Endothelial cell of umbilical vein (primary cell): ENCODE measurements around the gene PGAM1. TPM values are rescaled to one million over a fixed set of nuclear protein-coding genes. Genes with fewer than 3 reads are reported as not detected.
"Not testable (repeated sequence)": the region's sequence is repeated elsewhere in the genome, so short reads cannot be mapped to it uniquely, and the experiment has no call there.

ENCODE experiments used
- BruUV-seq: library from RNA; stranded (reverse); fragments of 400-500 nt; replicated peaks from 2 replicates; lab custom pipeline; 2021; lab: Mats Ljungman, UMichigan
- CTCF ChIA-PET: fragments of 300-600, 350-600 bp; sonication (Branson Sonifier 250); formaldehyde crosslinking; loops from one replicate; lab custom pipeline; 2021; ENCODE audit warnings: antibody characterized with exemption, inconsistent platforms; lab: Charles Lee
- POLR2A ChIA-PET: fragments of 300-600, 350-600 bp; sonication (Branson Sonifier 250); formaldehyde crosslinking; loops from one replicate; lab custom pipeline; 2021; ENCODE audit warnings: antibody characterized with exemption, inconsistent platforms; lab: Charles Lee
- DNase-seq: peaks from one replicate; pipeline ENCODE4 v3.0.0-alpha.2; 2011; ENCODE audit warnings: low read depth, low spot score
- FAIRE-seq: peaks from 2 replicates; lab custom pipeline; 2011; peaks lifted over from hg19 to GRCh38; lab: Jason Lieb, UNC
- H2AFZ ChIP-seq: 2 replicates; pipeline ENCODE4 v1.6.0; 2012; ENCODE audit warnings: low read depth, low read length, control low read depth, inconsistent platforms
- H3K27ac ChIP-seq: 2 replicates; pipeline ENCODE4 v1.5.1; 2011; ENCODE audit warnings: low read depth, mild to moderate bottlenecking, control low read depth, low read length, moderate library complexity; ENCODE audit not compliant: insufficient read depth
- H3K27me3 ChIP-seq, 2 experiments: 2 replicates each; pipeline versions ENCODE4 v1.6.0 to v1.6.1; 2011; ENCODE audit warnings: low read length in 2 of 2, mixed read lengths in 1 of 2; ENCODE audit not compliant: control insufficient read depth in 2 of 2, insufficient read depth in 2 of 2
- H3K36me3 ChIP-seq, 2 experiments: 2 replicates in 1 of 2; 3 replicates in 1 of 2; pipeline ENCODE4 v1.5.1; 2011; ENCODE audit warnings: low read length in 2 of 2, mild to moderate bottlenecking in 1 of 2, moderate library complexity in 1 of 2; ENCODE audit not compliant: control insufficient read depth in 2 of 2, insufficient read depth in 2 of 2; ENCODE audit errors: extremely low read depth in 1 of 2
- H3K4me1 ChIP-seq: 3 replicates; pipeline ENCODE4 v1.5.1; 2011; ENCODE audit warnings: mild to moderate bottlenecking, low read length; ENCODE audit not compliant: control insufficient read depth, insufficient read depth; ENCODE audit errors: extremely low read depth
- H3K4me2 ChIP-seq: 2 replicates; pipeline ENCODE4 v1.6.1; 2011; ENCODE audit warnings: low read length, control low read depth, mixed read lengths; ENCODE audit not compliant: insufficient read depth
- H3K4me3 ChIP-seq, 3 experiments: fragments of 200-600 bp in 1 of 3; sonication (generic), shearing (Covaris generic) in 1 of 3; replicated peaks in 1 of 3; 2 replicates each; pipeline ENCODE4 v1.5.1; 2011 to 2016; ENCODE audit warnings: control low read depth in 3 of 3, low read length in 3 of 3, mild to moderate bottlenecking in 2 of 3, inconsistent platforms in 1 of 3, low read depth in 1 of 3, moderate library complexity in 1 of 3; ENCODE audit not compliant: insufficient read depth in 1 of 3
- H3K79me2 ChIP-seq: 2 replicates; pipeline ENCODE4 v1.6.0; 2012; ENCODE audit warnings: low read length, inconsistent platforms; ENCODE audit not compliant: control insufficient read depth, insufficient read depth
- H3K9ac ChIP-seq: replicated peaks from 2 replicates; pipeline ENCODE3; 2011; ENCODE audit warnings: low read length, control low read depth; ENCODE audit not compliant: insufficient read depth; ENCODE audit errors: extremely low read depth
- H3K9me1 ChIP-seq: replicated peaks from 3 replicates; pipeline ENCODE4 v1.6.0; 2011; ENCODE audit warnings: mild to moderate bottlenecking, low read length; ENCODE audit not compliant: control insufficient read depth, insufficient read depth; ENCODE audit errors: extremely low read depth
- H3K9me3 ChIP-seq: replicated peaks from 2 replicates; pipeline ENCODE4 v1.5.1; 2012; ENCODE audit warnings: low read length, inconsistent platforms; ENCODE audit not compliant: control insufficient read depth, insufficient read depth
- H4K20me1 ChIP-seq: replicated peaks from 2 replicates; pipeline ENCODE3; 2011; ENCODE audit warnings: mild to moderate bottlenecking, low read length; ENCODE audit not compliant: control insufficient read depth, insufficient read depth; ENCODE audit errors: extremely low read depth
- CTCF ChIP-seq, 2 donors: IDR thresholded peaks; 1 replicate in 1 of 2; 2 replicates in 1 of 2; pipeline ENCODE4 v1.5.1; 2011; ENCODE audit warnings: low read length in 2 of 2, mild to moderate bottlenecking in 2 of 2, moderate library complexity in 2 of 2, control low read depth in 1 of 2, inconsistent platforms in 1 of 2, low read depth in 1 of 2; ENCODE audit not compliant: insufficient read depth in 1 of 2; ENCODE audit errors: extremely low read depth in 1 of 2
- EZH2 ChIP-seq: IDR thresholded peaks from 2 replicates; pipeline ENCODE4 v1.6.1; 2012; ENCODE audit warnings: borderline replicate concordance, low read depth, mild to moderate bottlenecking, moderate library complexity, low read length, inconsistent platforms; ENCODE audit not compliant: severe bottlenecking
- GATA2 ChIP-seq: IDR thresholded peaks from 2 replicates; pipeline ENCODE4 v1.7.0; 2011; ENCODE audit warnings: low read depth, mild to moderate bottlenecking, moderate library complexity, mixed read lengths, low read length; ENCODE audit not compliant: insufficient read length, insufficient read depth
- JUN ChIP-seq: IDR thresholded peaks from 2 replicates; pipeline ENCODE4 v1.6.1; 2011; ENCODE audit warnings: borderline replicate concordance, low read depth; ENCODE audit not compliant: insufficient read length, insufficient read depth
- MAX ChIP-seq: IDR thresholded peaks from 2 replicates; pipeline ENCODE4 v1.6.1; 2011; ENCODE audit not compliant: insufficient read depth, insufficient read length
- MYC ChIP-seq: IDR thresholded peaks from one replicate; pipeline ENCODE4 v1.6.1; 2011; ENCODE audit warnings: mild to moderate bottlenecking, low read depth, low read length
- POLR2A ChIP-seq: IDR thresholded peaks from 2 replicates; pipeline ENCODE4 v1.6.1; 2012; ENCODE audit warnings: low read depth, mild to moderate bottlenecking, control low read depth, low read length
- POLR2AphosphoS5 ChIP-seq: IDR thresholded peaks from 2 replicates; pipeline ENCODE4 v1.6.1; 2012; ENCODE audit warnings: low read depth, mild to moderate bottlenecking, control low read depth, low read length, moderate library complexity; ENCODE audit not compliant: insufficient read depth
- dilution Hi-C: fragments of 300-500 bp; cut with MboI; formaldehyde crosslinking; loops from one replicate; pipeline ENCODE4 v1.15.0; 2019; ENCODE audit warnings: low sequenced_read_pairs; ENCODE audit not compliant: extremely low pct_ligation_motif_present
- intact Hi-C: fragments of 100-400 bp; cut with micrococcal nuclease; formaldehyde crosslinking; loops from one replicate; pipeline ENCODE4 v1.10.0; 2022
- polyA plus RNA-seq, 4 experiments: library from polyadenylated mRNA; depleted of rRNA in 3 of 4; stranded (reverse) in 3 of 4; unstranded in 1 of 4; fragments of >200 nt; gene quantifications; 2 replicates each; pipeline versions ENCODE4 v1.2.1 to v1.2.3, GENCODE V29; 2011 to 2012; ENCODE audit warnings: missing spikeins in 1 of 4
- total RNA-seq: library from RNA; stranded (reverse); gene quantifications from 2 replicates; pipeline ENCODE4 v1.2.3, GENCODE V29; 2021

PGAM1 gene
- total and polyA plus RNA-seq, 2 donors (not counting 3 experiments of a cell fraction or from before 2014, with no cell fraction given): 375 TPM

- H3K27ac ChIP-seq: no peak overlapping the region
- peaks cover 3% of the 10 kb centered on the region for H3K4me1 ChIP-seq
- BruUV-seq: no TSS peak
- H2AFZ ChIP-seq: no peak overlapping the region
- no peaks in the 10 kb centered on the region for H3K27me3 ChIP-seq
- no peak for DNase-seq
- H3K4me3 ChIP-seq: no peak overlapping the region
- intact Hi-C loops (no loop called here), dilution Hi-C loops (no loop called here)
- FAIRE-seq: no peak
- CTCF ChIA-PET: interaction anchor here (0.9 to 5.8 kb wide), 9 partner anchors 8 to 146 kb away, joined by 3 to 61 read pairs (median 4); partner anchors contain the start of genes ANKRD2 and UBTD1
- no peak overlapping the region for H3K9ac ChIP-seq
- TF ChIP-seq GATA2: no peak
- no peak for TF ChIP-seq POLR2AphosphoS5
- no peak for TF ChIP-seq POLR2A
- TF ChIP-seq JUN: no peak
- TF ChIP-seq MYC: no peak
- no peak for TF ChIP-seq EZH2
- TF ChIP-seq MAX: no peak
- H4K20me1 ChIP-seq: no peaks in the 10 kb centered on the region
- no peaks in the 10 kb centered on the region for H3K79me2 ChIP-seq
- H3K9me3 ChIP-seq: no peaks in the 10 kb centered on the region
- H3K9me1 ChIP-seq: no peaks in the 10 kb centered on the region
- POLR2A ChIA-PET: no interaction called here
- no peak overlapping the region for H3K4me2 ChIP-seq
- H3K36me3 ChIP-seq: peaks cover 32 to 57% of the 10 kb centered on the region in 2 experiments
These were observed 40.8 kb downstream of the PGAM1 start for GRCh38 chr10:97466755-97467154.

GRCh38 chr10:97468162-97468561 lies 42.2 kb downstream of the PGAM1 start:
- DNase-seq (no peak), FAIRE-seq (no peak)
- intact Hi-C loops (no loop called here), dilution Hi-C loops (no loop called here)
- Histone ChIP-seq H3K9me1 (no peaks in the 10 kb centered on the region), H3K27ac (no peak overlapping the region), H3K9ac (no peak overlapping the region), H3K4me3 (no peak overlapping the region), H3K4me2 (no peak overlapping the region), H4K20me1 (no peaks in the 10 kb centered on the region), H3K9me3 (no peaks in the 10 kb centered on the region), H3K27me3 (no peaks in the 10 kb centered on the region), H2AFZ (no peak overlapping the region), H3K79me2 (no peaks in the 10 kb centered on the region), H3K4me1 (peaks cover 3% of the 10 kb centered on the region), H3K36me3 (peaks cover 27 to 49% of the 10 kb centered on the region in 2 experiments)
- BruUV-seq: no TSS peak
- TF ChIP-seq EZH2: no peak
- no peak for TF ChIP-seq CTCF (IDR thresholded peaks at IDR 0.05; ENCODE audit: extremely low read depth in 1 of 2, insufficient read depth in 1 of 2, low read depth in 1 of 2, low read length in 2 of 2)
- TF ChIP-seq POLR2AphosphoS5: no peak
- POLR2A ChIA-PET: interaction anchor here (1.2 kb wide), 1 partner anchor 31 kb away, joined by 3 read pairs; the partner anchor contains the start of gene UBTD1
- CTCF ChIA-PET: interaction anchor here (0.7 to 5.8 kb wide), 6 partner anchors 20 to 144 kb away, joined by 3 to 61 read pairs (median 8); partner anchors contain the start of gene ANKRD2

GRCh38 chr10:97468781-97469180 lies 42.8 kb downstream of the PGAM1 start:
- intact Hi-C loops, H4K20me1 ChIP-seq, H2AFZ ChIP-seq, FAIRE-seq, DNase-seq, H3K9me1 ChIP-seq, H3K4me2 ChIP-seq, H3K9me3 ChIP-seq, H3K4me1 ChIP-seq, H3K79me2 ChIP-seq, H3K4me3 ChIP-seq, H3K9ac ChIP-seq, H3K27me3 ChIP-seq, POLR2A ChIA-PET, dilution Hi-C loops, H3K27ac ChIP-seq, BruUV-seq: not testable (repeated sequence)
- peaks cover 27 to 50% of the 10 kb centered on the region in 2 experiments for H3K36me3 ChIP-seq
- CTCF ChIA-PET: interaction anchor here (0.9 to 5.8 kb wide), 3 partner anchors 20 to 144 kb away, joined by 3 to 61 read pairs (median 44); no protein-coding TSS in a partner anchor
